CD14-positive monocyte (primary cell): ENCODE data around the gene TTC32. TPM values are rescaled to one million over a fixed set of nuclear protein-coding genes. Genes with fewer than 3 reads are reported as not detected.

ENCODE experiments used
- DNase-seq, 3 donors: peaks; one replicate each; pipeline ENCODE4 v3.0.0-alpha.2; 2011 to 2022
- H2AFZ ChIP-seq: 2 replicates; pipeline ENCODE4 v1.6.0; 2012; ENCODE audit warnings: mild to moderate bottlenecking, low read depth, low read length, inconsistent platforms; ENCODE audit not compliant: insufficient read depth, poor library complexity, severe bottlenecking
- H3K27ac ChIP-seq, 2 donors: 1 replicate in 1 of 2; 2 replicates in 1 of 2; pipeline ENCODE4 v1.5.1; 2012 to 2013; ENCODE audit warnings: low read length in 2 of 2, control low read depth in 1 of 2, inconsistent platforms in 1 of 2, low read depth in 1 of 2, mild to moderate bottlenecking in 1 of 2
- H3K27me3 ChIP-seq, 2 donors: one replicate each; pipeline versions ENCODE4 v1.6.0 to v1.6.1; 2011 to 2013; ENCODE audit warnings: low read length in 2 of 2; ENCODE audit not compliant: control insufficient read depth in 2 of 2, insufficient read depth in 2 of 2
- H3K36me3 ChIP-seq, 2 donors: replicated peaks in 1 of 2; 1 replicate in 1 of 2; 2 replicates in 1 of 2; pipeline versions ENCODE4 v1.5.1 to v1.6.1; 2012 to 2013; ENCODE audit warnings: low read length in 2 of 2, control low read depth in 1 of 2, inconsistent platforms in 1 of 2, mild to moderate bottlenecking in 1 of 2; ENCODE audit not compliant: insufficient read depth in 2 of 2, control insufficient read depth in 1 of 2
- H3K4me1 ChIP-seq, 2 donors: 1 replicate in 1 of 2; 2 replicates in 1 of 2; pipeline versions ENCODE4 v1.5.1 to v1.6.1; 2012 to 2013; ENCODE audit warnings: low read length in 2 of 2, control low read depth in 1 of 2, inconsistent platforms in 1 of 2, mild to moderate bottlenecking in 1 of 2, moderate library complexity in 1 of 2; ENCODE audit not compliant: insufficient read depth in 2 of 2, control insufficient read depth in 1 of 2
- H3K4me2 ChIP-seq: replicated peaks from 2 replicates; pipeline ENCODE3; 2012; ENCODE audit warnings: low read length, moderate library complexity, mild to moderate bottlenecking; ENCODE audit not compliant: poor library complexity, severe bottlenecking; ENCODE audit errors: extremely low read depth
- H3K4me3 ChIP-seq, 3 experiments: fragments of 200-600 bp in 1 of 3; sonication (generic) in 1 of 3; replicated peaks in 1 of 3; 1 replicate in 2 of 3; 2 replicates in 1 of 3; pipeline ENCODE4 v1.5.1; 2011 to 2013; ENCODE audit warnings: low read length in 3 of 3, mild to moderate bottlenecking in 3 of 3, control low read depth in 2 of 3, low read depth in 2 of 3, inconsistent platforms in 1 of 3, moderate library complexity in 1 of 3
- H3K79me2 ChIP-seq: 2 replicates; pipeline ENCODE4 v1.6.0; 2012; ENCODE audit warnings: mild to moderate bottlenecking, control low read depth, inconsistent platforms, low read length, moderate library complexity; ENCODE audit not compliant: insufficient read depth
- H3K9ac ChIP-seq: 2 replicates; pipeline ENCODE4 v1.6.0; 2017; ENCODE audit warnings: low read length, mild to moderate bottlenecking; ENCODE audit not compliant: insufficient read depth, poor library complexity, severe bottlenecking
- H3K9me3 ChIP-seq, 2 donors: replicated peaks in 1 of 2; 1 replicate in 1 of 2; 2 replicates in 1 of 2; pipeline versions ENCODE4 v1.5.1 to v1.6.1; 2012 to 2013; ENCODE audit warnings: low read length in 2 of 2, control low read depth in 1 of 2; ENCODE audit not compliant: control insufficient read depth in 1 of 2, insufficient read depth in 1 of 2
- H4K20me1 ChIP-seq: 2 replicates; pipeline ENCODE4 v1.6.0; 2012; ENCODE audit warnings: mild to moderate bottlenecking, low read length, control low read depth, moderate library complexity; ENCODE audit not compliant: insufficient read depth
- H3K27ac Mint-ChIP-seq, 7 donors: one replicate each; pipeline ENCODE4 v1.8.0; 2020; ENCODE audit warnings: mild to moderate bottlenecking in 7 of 7, mixed read lengths in 7 of 7, moderate library complexity in 6 of 7, inconsistent platforms in 2 of 7
- H3K27me3 Mint-ChIP-seq, 3 donors: one replicate each; pipeline ENCODE4 v1.8.0; 2021 to 2022; ENCODE audit warnings: low read depth in 3 of 3, mild to moderate bottlenecking in 3 of 3, mixed read lengths in 3 of 3, moderate library complexity in 3 of 3, inconsistent platforms in 1 of 3
- H3K36me3 Mint-ChIP-seq, 2 donors: one replicate each; pipeline ENCODE4 v1.8.0; 2020; ENCODE audit warnings: mixed read lengths in 2 of 2, inconsistent platforms in 1 of 2, mild to moderate bottlenecking in 1 of 2
- H3K4me1 Mint-ChIP-seq: one replicate; pipeline ENCODE4 v1.8.0; 2020; ENCODE audit warnings: mild to moderate bottlenecking, mixed read lengths
- H3K4me3 Mint-ChIP-seq, 2 donors: one replicate each; pipeline ENCODE4 v1.8.0; 2020; ENCODE audit warnings: mild to moderate bottlenecking in 2 of 2, mixed read lengths in 2 of 2, moderate library complexity in 1 of 2
- H3K9me3 Mint-ChIP-seq, 7 donors: one replicate each; pipeline ENCODE4 v1.8.0; 2020 to 2022; ENCODE audit warnings: mixed read lengths in 7 of 7, mild to moderate bottlenecking in 6 of 7, moderate library complexity in 6 of 7, inconsistent platforms in 2 of 7
- CTCF ChIP-seq: fragments of 200-600 bp; IDR thresholded peaks from one replicate; pipeline ENCODE4 v1.8.0; 2022; ENCODE audit warnings: antibody characterized with exemption, mild to moderate bottlenecking
- WGBS: methylation state at CpG from one replicate; pipeline ENCODE4 v1.1.5; 2013; ENCODE audit warnings: missing lambda C conversion rate; ENCODE audit not compliant: insufficient coverage; 5-methylcytosine and 5-hydroxymethylcytosine counted together
- intact Hi-C, 2 donors: fragments of 100-400 bp; cut with micrococcal nuclease; formaldehyde crosslinking; loops; one replicate each; pipeline versions ENCODE4 v1.15.0 to v1.15.1; 2023
- polyA plus RNA-seq, 3 donors: library from polyadenylated mRNA; depleted of rRNA in 1 of 3; unstranded in 2 of 3; stranded (reverse) in 1 of 3; fragments of 300-500 nt in 2 of 3; fragments of >200 nt in 1 of 3; fragmentation: Illumina TruSeq in 2 of 3; gene quantifications; 1 replicate in 2 of 3; 2 replicates in 1 of 3; pipeline ENCODE4 v1.2.3, GENCODE V29; 2012 to 2021

Gene TTC32
- polyA plus RNA-seq, 3 donors: 17.6 to 27.7 (median 20.1) TPM

GRCh38 chr2:19887510-19887909 lies 14.3 kb downstream of the TTC32 start:
- Histone ChIP-seq H3K9me3 (no peaks in the 10 kb centered on the region), H4K20me1 (no peaks in the 10 kb centered on the region), H3K27ac (peak overlapping the region in 1 of 2 donors; percentile 1), H3K4me1 (peaks cover 28 to 37% of the 10 kb centered on the region in 2 donors), H3K79me2 (peaks cover under 1% of the 10 kb centered on the region), H3K4me2 (no peak overlapping the region), H2AFZ (peak overlapping the region; percentile 12), H3K27me3 (no peaks in the 10 kb centered on the region), H3K36me3 (no peaks in the 10 kb centered on the region), H3K4me3 (no peak overlapping the region), H3K9ac (no peak overlapping the region)
- peak; percentile 21 to 35 (median 34) for DNase-seq
- H3K36me3 Mint-ChIP-seq: peaks cover 9% of the 10 kb centered on the region in 2 donors
- H3K27me3 Mint-ChIP-seq: peaks cover 0 to 7% (median 4%) of the 10 kb centered on the region in 3 donors
- peak overlapping the region in 5 of 7 donors; percentile 24 to 81 (median 69) for H3K27ac Mint-ChIP-seq
- TF ChIP-seq CTCF: no peak
- peaks cover 36% of the 10 kb centered on the region for H3K4me1 Mint-ChIP-seq
- peaks cover 5 to 14% (median 12%) of the 10 kb centered on the region in 7 donors for H3K9me3 Mint-ChIP-seq
- intact Hi-C loops: loop anchor here in 1 of 2 donors (10.0 kb wide), 1 partner anchor 757 kb away; no protein-coding TSS in a partner anchor
- WGBS: 35% methylated on average over 5 of the region's 7 CpGs
- H3K4me3 Mint-ChIP-seq: peak overlapping the region in 1 of 2 donors; percentile 19

GRCh38 chr2:19886261-19886660 lies 15.5 kb downstream of the TTC32 start:
- peaks cover 0 to 7% (median 2%) of the 10 kb centered on the region in 3 donors for H3K27me3 Mint-ChIP-seq
- H3K9me3 Mint-ChIP-seq: peaks cover 0 to 7% (median 5%) of the 10 kb centered on the region in 7 donors
- no peak overlapping the region for H3K27ac ChIP-seq
- H3K27ac Mint-ChIP-seq: peak overlapping the region in 2 of 7 donors; percentile 33 to 38
- no peak overlapping the region for H3K9ac ChIP-seq
- DNase-seq: no peak
- H3K36me3 Mint-ChIP-seq: peaks cover 9% of the 10 kb centered on the region in 2 donors
- no peaks in the 10 kb centered on the region for H3K9me3 ChIP-seq
- no peak overlapping the region for H3K4me2 ChIP-seq
- no peaks in the 10 kb centered on the region for H3K27me3 ChIP-seq
- 79% methylated on average over 10 of the region's 11 CpGs for WGBS
- no peaks in the 10 kb centered on the region for H4K20me1 ChIP-seq
- H3K79me2 ChIP-seq: no peaks in the 10 kb centered on the region
- H3K4me1 Mint-ChIP-seq: peaks cover 33% of the 10 kb centered on the region
- H3K4me3 Mint-ChIP-seq: no peak overlapping the region
- intact Hi-C loops: loop anchor here in 1 of 2 donors (10.0 kb wide), 1 partner anchor 759 kb away; no protein-coding TSS in a partner anchor
- peaks cover 16 to 27% of the 10 kb centered on the region in 2 donors for H3K4me1 ChIP-seq
- no peak for TF ChIP-seq CTCF
- no peak overlapping the region for H2AFZ ChIP-seq
- H3K4me3 ChIP-seq: no peak overlapping the region
- H3K36me3 ChIP-seq: no peaks in the 10 kb centered on the region
